GM12865 (cell line): Measurements from ENCODE around the gene FANK1.

Experiments used
- DNase-seq: peaks from one replicate; pipeline ENCODE4 v3.0.0; 2010; ENCODE audit warnings: low read depth
- H3K4me3 ChIP-seq: 2 replicates; pipeline ENCODE4 v1.5.1; 2011; ENCODE audit warnings: mild to moderate bottlenecking, low read depth, low read length, control low read depth
- TF ChIP-seq, protein P1 (sequence below): IDR thresholded peaks from 2 replicates; pipeline ENCODE4 v1.5.1; 2011; ENCODE audit warnings: low read length, control low read depth, low read depth, inconsistent platforms; ENCODE audit not compliant: insufficient read depth; ENCODE audit errors: missing control alignments

The FANK1 gene

GRCh38 chr10:125983656-125984055 is 87.3 kb downstream of the FANK1 start:
- H3K4me3 ChIP-seq: no peak overlapping the region

DNA sequence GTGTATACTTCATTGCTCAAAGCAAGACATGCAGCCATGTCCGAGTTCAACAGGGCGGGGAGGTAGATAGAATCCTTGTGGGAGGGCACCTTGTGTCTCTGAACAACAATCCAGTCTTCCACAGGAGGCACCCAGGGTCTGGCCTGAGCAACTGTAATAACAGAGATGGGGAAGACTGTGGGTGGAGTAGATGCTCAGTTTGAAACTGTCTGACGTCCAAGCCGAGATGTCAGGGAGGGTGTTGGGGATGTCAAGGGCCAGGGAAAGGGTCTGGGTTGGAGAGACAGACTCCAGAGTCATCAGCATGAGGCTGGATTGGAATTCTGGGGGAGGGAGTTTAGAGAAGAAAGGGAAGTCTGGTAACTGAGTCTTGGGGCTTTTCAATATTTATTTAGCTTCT is 88.0 kb downstream of the FANK1 start:
- no peak overlapping the region for H3K4me3 ChIP-seq
- no peak for DNase-seq
- TF ChIP-seq, protein P1, sequence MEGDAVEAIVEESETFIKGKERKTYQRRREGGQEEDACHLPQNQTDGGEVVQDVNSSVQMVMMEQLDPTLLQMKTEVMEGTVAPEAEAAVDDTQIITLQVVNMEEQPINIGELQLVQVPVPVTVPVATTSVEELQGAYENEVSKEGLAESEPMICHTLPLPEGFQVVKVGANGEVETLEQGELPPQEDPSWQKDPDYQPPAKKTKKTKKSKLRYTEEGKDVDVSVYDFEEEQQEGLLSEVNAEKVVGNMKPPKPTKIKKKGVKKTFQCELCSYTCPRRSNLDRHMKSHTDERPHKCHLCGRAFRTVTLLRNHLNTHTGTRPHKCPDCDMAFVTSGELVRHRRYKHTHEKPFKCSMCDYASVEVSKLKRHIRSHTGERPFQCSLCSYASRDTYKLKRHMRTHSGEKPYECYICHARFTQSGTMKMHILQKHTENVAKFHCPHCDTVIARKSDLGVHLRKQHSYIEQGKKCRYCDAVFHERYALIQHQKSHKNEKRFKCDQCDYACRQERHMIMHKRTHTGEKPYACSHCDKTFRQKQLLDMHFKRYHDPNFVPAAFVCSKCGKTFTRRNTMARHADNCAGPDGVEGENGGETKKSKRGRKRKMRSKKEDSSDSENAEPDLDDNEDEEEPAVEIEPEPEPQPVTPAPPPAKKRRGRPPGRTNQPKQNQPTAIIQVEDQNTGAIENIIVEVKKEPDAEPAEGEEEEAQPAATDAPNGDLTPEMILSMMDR: no peak

More at GRCh38 chr10:125983656-125984055, 87.3 kb downstream of the FANK1 start:
- TF ChIP-seq, protein P1: no peak
- DNase-seq: no peak

GRCh38 chr10:125984865-125985495 is 88.6 kb downstream of the FANK1 start:
- TF ChIP-seq, protein P1: no peak
- DNase-seq: no peak
- no peak overlapping the region for H3K4me3 ChIP-seq

- TF ChIP-seq, protein P1: no peak
- H3K4me3 ChIP-seq: no peak overlapping the region
- DNase-seq: no peak
These were observed 89.3 kb downstream of the FANK1 start for GRCh38 chr10:125985557-125986240.

DNA sequence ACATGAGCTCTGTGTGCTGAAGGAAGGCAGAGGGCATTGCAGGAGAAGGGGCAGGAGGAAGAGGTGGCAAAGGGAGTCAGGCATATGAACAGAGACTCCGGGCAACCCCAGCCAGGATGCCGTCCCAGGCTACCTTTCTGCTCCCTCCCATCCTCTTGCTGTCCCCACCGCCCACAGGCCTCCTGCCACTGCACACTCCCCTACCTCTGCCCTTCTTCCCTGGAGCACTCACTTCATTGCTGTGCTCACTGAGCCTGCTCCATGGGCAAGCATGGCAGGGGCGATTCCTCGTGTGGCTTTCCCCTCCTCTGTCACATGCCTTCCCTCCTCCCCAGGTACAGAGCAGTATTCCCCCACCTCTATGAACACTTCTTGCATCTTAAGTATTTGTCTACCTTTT is 93.4 kb downstream of the FANK1 start:
- TF ChIP-seq, protein P1: no peak
- DNase-seq: no peak
- H3K4me3 ChIP-seq: no peak overlapping the region

DNA sequence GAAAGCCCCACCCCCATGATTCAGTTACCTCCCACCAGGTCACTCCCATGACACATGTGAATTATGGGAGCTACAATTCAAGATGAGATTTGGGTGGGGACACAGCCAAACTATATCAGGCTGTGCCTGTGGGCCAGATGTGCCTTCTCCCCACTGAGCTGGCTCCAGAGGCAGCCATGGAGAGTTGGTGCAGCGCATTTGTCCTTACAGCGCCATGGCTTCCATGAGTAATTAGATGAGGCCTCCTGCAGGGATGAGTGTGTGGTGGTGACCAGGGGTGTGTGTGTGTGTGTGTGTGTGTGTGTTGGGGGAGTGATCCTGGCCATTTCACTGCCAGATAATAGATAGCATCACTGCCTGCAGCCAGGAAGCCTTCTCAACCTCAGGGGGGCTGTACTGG is 94.6 kb downstream of the FANK1 start:
- TF ChIP-seq, protein P1: no peak
- DNase-seq: no peak
- no peak overlapping the region for H3K4me3 ChIP-seq

DNA sequence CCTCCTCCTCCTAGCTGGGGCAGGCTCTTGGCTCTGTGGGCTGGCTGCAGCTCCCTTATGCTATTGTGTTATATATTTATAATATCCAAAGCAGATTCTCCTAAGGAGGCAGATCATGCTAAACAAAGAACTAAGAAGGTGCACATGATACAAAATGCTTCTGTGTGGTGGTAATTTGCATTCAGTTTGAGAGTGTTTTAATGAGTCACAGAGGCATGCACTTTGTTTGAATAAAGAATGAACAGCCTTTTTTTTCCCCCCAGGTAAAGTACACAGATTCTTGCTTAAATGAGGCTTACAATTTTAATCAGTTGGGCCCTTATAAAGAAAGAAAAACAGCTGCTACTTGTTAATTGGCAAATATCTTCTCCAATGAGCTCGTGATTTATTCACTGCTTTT is 95.0 kb downstream of the FANK1 start:
- no peak for DNase-seq
- H3K4me3 ChIP-seq: no peak overlapping the region
- TF ChIP-seq, protein P1: no peak
